ENCODE measurements around the gene ZSCAN1.
"Not testable (repeated sequence)": the region's sequence is repeated elsewhere in the genome, so short reads cannot be mapped to it uniquely, and the experiment has no call there.

Gene ZSCAN1

GRCh38 chr19:58033741-58034476, at the start of gene ZSCAN1:
Gene ZSCAN1, plus strand, starts transcription at chr19:58034025. Its CDS starts 3,812 bp downstream, at chr19:58037837.
- no peak for DNase-seq

DNA sequence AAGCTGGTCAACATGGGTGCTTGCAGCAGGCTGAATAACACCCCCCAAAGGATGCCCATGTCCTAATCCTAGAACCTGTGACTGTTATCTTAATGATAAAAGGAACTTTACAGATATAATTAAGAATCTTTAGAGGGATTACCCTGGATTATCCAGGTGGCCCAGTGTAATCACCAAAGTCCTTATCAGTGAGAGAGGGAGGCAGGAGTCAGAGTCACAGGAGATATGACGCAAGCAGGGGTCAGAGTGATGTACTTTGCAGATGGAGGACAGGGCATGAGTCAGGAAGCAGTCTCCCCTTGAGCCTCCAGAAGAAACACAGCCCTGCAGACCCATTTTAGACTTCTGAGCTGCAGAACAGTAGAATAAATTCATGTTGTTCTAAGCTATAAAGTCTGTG, 41.0 kb upstream of the ZSCAN1 start:
- no peak for DNase-seq

DNA sequence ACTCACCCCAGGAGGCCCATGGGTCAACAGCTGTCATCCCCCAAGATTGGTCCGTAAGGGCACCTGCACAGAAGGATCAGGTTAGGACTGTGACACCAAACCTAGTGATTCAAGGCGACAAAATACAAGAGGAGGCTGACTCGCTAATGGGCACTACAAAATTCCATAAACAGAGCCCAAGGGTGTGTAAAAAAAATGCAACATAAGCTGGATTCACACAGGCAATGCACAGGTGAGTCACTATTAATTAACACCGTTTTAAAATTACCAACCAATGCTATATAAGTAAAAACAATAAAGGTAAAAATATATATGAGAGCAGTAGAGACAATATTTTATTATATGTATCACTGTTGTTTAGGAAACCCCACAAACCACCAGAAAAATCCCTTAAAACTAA, 33.1 kb upstream of the ZSCAN1 start:
- no peak for DNase-seq

- no peak for DNase-seq
These were observed 31.9 kb upstream of the ZSCAN1 start for GRCh38 chr19:58001895-58002369.

DNA sequence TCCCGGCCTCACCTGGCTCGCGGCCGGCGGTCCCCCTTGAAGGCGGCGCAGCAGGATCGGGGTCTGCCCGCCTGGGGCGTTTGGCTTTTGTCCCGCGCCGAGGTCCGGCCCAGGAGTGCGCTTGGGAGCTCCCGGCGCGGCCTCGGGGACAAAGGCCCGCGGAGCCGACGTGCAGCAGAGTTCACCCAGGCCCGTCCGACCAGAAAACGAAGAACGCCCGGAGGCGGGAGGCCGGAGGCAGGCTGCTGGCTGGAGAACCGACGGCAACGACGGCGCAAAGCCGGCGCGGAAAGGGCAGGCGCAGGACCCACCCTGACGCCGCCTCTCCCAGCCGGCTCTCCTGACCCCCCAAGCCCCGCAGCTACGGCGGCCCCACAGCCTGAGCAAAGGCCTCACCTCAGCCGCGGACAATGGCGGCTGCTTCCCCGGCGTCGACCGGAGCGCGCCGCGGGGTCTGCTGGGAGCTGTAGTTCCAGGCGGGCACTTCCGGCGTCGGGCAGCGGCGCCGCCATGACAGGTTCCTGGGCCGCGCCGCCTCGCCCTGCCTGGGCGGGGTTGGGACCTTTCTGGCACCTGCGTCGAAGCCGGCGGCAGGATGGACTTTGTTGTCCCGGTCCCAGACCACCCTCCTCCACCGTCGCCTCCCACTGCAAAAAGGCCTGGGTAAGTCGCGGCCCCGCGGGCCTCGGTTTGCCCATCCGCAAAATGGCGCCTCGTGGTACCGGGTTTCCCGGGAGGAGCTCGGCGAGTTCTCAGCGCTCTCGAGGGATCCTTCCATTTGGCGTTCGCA, 31.2 kb upstream of the ZSCAN1 start, which contains the start of gene ZNF606:
Gene ZNF606 (minus strand): TSS at position 437 of the 790 bp plus-strand sequence. CDS start 1,501 bp downstream, outside the sequence.
- peak; percentile 75 for DNase-seq

DNA sequence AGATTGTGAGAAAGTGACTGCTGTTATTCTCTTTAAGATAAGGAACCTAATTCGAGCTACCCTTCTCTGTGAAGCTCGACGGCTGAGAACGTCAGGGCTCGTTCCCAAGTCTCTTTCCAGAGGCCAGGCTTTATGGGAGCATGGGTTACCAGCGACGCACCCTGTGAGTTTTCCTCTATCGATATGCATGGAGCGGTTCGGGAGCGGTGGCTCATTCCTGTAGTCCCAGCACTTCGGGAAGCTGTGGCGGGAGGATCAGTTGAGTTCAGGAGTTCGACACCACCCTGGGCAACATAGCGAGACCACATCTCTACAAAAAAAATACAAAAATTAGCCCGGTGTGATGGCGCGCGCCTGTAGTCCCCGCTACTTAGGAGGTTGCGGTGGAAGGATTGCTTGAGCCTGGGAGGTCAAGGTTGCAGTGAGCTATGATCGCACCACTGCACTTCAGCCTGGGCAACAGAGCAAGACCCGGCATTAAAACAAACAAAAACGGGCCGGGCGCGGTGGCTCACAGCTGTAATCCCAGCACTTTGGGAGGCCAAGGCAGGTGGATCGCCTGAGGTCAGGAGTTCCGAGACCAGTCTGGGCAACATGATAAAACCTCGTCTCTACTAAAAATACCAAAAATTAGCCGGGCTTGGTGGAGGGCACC, 30.5 kb upstream of the ZSCAN1 start:
- DNase-seq: no peak

GRCh38 chr19:58007285-58007684, 26.5 kb upstream of the ZSCAN1 start:
- no peak for DNase-seq

GRCh38 chr19:58008877-58009276, 24.9 kb upstream of the ZSCAN1 start:
- not testable (repeated sequence) for DNase-seq

GRCh38 chr19:58009301-58009665, 24.5 kb upstream of the ZSCAN1 start:
- DNase-seq: no peak

- DNase-seq: no peak
These were observed 24.0 kb upstream of the ZSCAN1 start for GRCh38 chr19:58009666-58010301.

- no peak for DNase-seq
These were observed 23.3 kb upstream of the ZSCAN1 start for GRCh38 chr19:58010507-58010906.

GRCh38 chr19:58014141-58014540, 19.7 kb upstream of the ZSCAN1 start:
- DNase-seq: no peak

GRCh38 chr19:58020129-58020528, 13.7 kb upstream of the ZSCAN1 start:
- DNase-seq: no peak

DNA sequence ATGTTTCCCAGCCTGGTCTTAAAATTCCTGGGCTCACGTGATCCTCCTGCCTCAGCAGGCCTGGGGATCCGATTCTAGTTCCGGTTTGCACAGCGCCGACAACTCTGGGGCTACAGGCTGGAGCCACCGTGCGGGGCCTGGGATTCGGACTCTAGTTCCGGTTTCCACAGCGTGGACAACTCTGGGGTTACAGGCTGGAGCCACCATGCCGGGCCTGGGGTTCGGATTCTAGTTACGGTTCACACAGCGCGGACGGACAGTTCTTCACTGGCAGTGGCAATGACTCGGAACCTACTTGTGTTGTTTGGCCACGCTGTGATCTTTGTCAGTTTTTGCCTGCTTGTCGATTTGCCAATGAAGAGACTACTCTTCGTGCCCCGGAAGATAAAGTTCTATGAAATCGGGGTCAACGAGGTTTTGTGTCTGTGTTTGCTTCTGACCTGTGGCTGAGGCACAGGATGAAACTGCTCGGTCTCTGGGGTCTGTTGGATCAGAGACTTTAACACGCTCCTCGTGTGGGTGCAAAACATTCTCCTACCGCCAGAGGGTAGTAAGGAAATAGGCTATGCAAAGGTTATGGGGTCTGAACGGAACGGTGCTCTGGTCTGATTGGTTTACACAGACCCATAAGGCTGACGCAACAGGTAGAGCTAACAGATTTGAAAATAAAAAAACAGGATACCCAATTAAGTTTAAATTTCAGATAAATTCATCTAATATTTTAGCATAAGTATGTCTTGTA, 12.1 kb upstream of the ZSCAN1 start:
- DNase-seq: peak; percentile 61

GRCh38 chr19:58022283-58022660, 11.6 kb upstream of the ZSCAN1 start:
- no peak for DNase-seq

DNA sequence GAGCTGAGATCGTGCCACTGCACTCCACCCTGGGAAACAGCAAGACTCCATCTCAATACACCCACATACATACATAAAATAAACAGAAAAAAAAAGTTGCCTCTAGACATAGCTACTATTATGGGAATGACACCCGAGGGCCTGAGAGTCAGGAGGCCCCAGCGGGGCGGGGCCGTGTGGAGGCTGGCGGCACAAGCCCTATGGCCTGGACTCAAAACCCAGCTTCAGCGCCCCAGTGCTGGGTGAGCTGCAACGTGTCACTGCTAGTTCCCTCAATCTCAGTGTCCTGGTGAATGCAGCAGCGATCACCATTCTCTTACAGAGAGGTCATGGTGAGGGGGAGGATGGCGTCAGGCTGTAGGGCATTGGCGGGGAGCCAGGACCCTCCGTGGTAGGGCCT, 9.2 kb upstream of the ZSCAN1 start:
- DNase-seq: peak; percentile 8

- no peak for DNase-seq
These were observed 610 bp downstream of the ZSCAN1 start for GRCh38 chr19:58034477-58034793.

DNA sequence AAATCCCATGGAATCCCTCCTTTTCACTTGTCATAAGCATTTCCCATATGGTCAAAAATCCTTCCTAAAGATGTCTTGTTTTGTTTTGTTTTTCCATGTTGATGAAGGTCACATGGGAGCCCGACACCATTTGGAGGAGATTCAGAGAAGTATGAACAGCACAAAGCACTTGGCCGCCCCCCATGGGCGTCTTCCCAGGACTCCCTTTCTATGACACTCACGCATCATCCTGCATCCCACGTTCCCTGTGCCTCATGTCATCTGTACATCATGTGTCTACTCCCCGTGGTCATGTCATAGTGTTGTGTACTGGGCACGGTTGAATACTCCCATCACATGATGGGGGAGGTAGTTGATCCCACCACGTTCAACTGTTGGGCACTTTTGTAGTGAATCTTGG, 2.0 kb downstream of the ZSCAN1 start:
- no peak for DNase-seq

DNA sequence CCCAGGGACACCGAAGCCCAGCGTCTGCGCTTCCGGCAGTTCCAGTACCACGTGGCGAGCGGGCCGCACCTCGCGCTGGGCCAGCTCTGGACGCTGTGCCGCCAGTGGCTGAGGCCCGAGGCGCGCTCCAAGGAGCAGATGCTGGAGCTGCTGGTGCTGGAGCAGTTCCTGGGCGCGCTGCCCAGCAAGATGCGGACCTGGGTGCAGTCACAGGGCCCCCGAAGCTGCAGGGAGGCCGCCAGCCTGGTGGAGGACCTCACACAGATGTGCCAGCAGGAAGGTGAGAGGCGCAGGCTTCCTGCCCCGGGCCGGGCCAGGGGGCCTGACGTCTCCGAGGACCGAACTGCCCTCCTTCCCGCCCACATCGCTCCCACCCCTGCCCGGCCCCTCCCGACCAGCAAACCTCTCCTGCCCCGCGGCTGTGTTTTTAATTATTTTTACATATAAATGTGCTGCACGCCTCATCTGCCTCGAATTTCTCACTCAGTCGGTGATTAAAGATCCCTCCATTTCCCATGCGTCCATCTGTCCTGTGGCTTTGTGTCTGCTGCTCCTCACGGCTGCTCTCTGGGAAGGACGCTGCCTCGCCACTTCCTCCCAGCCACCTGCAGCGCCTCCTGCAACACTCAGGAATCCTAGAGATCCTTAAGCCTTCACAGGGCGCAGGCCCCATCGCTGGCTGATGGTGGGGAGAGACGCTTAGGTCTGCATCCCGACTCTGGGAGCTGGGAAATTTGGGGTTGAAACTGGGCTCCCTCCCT, 4.3 kb downstream of the ZSCAN1 start:
- no peak for DNase-seq

- DNase-seq: no peak
These were observed 4.9 kb downstream of the ZSCAN1 start for GRCh38 chr19:58038688-58039204.

DNA sequence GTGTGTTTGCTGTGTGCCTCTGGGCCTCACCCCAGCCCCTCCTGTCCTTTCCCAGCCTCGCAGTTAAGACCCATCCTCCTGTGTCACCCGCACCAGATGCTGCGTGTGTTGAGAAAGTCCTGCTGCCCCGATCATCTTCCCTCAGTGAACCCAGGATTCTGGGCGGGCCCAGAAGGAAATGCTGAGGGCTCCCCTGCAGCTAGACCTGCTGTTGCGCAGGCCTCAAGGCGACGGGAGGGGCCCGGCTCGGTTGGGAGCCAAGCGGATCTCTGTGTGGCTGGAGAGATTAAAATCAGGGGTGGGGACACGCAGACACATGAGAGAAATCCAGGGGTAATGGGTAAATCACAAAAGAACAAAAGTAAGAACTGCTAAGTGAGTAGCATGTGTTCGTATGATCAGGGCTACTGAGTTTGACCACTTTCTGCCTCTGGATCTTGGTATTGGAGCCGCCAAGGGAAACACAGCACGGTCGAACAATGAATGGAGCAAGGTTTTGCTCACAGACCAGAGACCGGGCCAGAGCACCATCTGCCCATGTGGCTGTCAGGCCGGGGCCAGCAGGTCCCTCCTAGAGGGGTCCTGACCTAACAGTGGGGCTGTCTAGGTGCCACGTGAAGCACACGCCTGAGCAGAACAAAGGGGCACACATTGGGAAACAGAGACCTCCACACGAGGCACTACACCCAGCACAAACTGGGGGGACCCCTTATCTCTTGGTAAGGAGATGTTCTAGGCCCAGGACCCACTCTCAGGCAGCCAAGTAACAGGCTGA, 7.1 kb downstream of the ZSCAN1 start:
- no peak for DNase-seq
